Astrocyte of the cerebellum (primary cell): ENCODE data around the gene GPR37.

Experiments used
- DNase-seq: peaks from one replicate; pipeline ENCODE4 v3.0.0-alpha.2; 2011; ENCODE audit warnings: low read depth
- H3K4me3 ChIP-seq: 2 replicates; pipeline ENCODE4 v1.5.1; 2011; ENCODE audit warnings: mild to moderate bottlenecking, low read depth, low read length, moderate library complexity
- CTCF ChIP-seq: IDR thresholded peaks from 2 replicates; pipeline ENCODE4 v1.5.1; 2012; ENCODE audit warnings: low read length, low read depth, moderate library complexity, mild to moderate bottlenecking; ENCODE audit errors: missing control alignments
- in situ Hi-C: cut with HindIII; loops from 2 replicates; pipeline ENCODE4 v1.10.0; 2017; ENCODE audit warnings: low sequenced_read_pairs

Gene GPR37

DNA sequence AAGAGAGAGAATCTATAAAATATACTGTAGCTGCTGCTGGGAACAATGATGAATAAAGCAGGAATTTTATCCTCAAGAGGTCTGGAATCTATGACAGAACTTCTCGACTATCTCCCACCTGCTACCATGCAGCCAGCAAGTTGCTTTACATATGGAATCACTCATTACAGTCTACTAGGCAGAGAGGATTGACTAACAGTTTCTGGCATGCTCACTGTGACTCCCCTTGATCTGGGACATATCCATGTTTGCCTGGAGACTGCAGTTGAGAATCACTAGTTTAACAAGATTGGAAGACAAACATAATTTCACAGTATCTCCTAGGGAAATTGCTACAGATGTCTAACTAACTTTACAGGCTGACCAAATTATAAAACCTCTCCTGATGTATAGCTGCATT, 13.3 kb downstream of the GPR37 start:
- no peak overlapping the region for H3K4me3 ChIP-seq
- no peak for TF ChIP-seq CTCF
- no peak for DNase-seq
- in situ Hi-C loops = no loop called here

DNA sequence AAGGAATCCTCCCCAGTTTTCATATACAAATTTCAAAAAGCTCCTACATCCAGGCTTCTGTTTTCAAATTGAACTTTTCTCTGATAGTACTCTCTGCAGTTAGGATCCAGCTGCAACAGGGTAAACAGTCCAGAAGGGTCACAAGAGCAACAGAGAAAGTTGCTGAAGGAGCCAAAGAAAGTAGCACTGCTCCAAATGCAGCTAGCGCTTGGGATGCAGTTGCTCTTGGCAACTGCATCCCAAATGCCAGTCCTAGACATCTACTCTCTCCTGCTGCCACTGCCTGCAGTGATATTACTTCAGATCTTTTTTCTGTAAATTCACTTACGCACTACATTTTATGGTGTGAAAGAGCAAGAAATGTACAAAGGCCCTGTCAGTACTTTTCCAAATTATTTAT, 14.6 kb downstream of the GPR37 start:
- H3K4me3 ChIP-seq = no peak overlapping the region
- in situ Hi-C loops = no loop called here
- TF ChIP-seq CTCF = no peak
- no peak for DNase-seq

- DNase-seq = no peak
- no peak for TF ChIP-seq CTCF
- in situ Hi-C loops = no loop called here
- H3K4me3 ChIP-seq = no peak overlapping the region
Observed at GRCh38 chr7:124747072-124747471, 18.5 kb downstream of the GPR37 start.

- no peak for DNase-seq
- no peak overlapping the region for H3K4me3 ChIP-seq
- in situ Hi-C loops = no loop called here
- no peak for TF ChIP-seq CTCF
Observed at GRCh38 chr7:124738639-124739038, 27.0 kb downstream of the GPR37 start.

- TF ChIP-seq CTCF = no peak
- DNase-seq = no peak
- no peak overlapping the region for H3K4me3 ChIP-seq
- in situ Hi-C loops = no loop called here
Observed at GRCh38 chr7:124737760-124738300, 27.8 kb downstream of the GPR37 start.

- no peak overlapping the region for H3K4me3 ChIP-seq
- DNase-seq = no peak
- in situ Hi-C loops = no loop called here
- no peak for TF ChIP-seq CTCF
Observed at GRCh38 chr7:124728610-124729009, 37.0 kb downstream of the GPR37 start.

DNA sequence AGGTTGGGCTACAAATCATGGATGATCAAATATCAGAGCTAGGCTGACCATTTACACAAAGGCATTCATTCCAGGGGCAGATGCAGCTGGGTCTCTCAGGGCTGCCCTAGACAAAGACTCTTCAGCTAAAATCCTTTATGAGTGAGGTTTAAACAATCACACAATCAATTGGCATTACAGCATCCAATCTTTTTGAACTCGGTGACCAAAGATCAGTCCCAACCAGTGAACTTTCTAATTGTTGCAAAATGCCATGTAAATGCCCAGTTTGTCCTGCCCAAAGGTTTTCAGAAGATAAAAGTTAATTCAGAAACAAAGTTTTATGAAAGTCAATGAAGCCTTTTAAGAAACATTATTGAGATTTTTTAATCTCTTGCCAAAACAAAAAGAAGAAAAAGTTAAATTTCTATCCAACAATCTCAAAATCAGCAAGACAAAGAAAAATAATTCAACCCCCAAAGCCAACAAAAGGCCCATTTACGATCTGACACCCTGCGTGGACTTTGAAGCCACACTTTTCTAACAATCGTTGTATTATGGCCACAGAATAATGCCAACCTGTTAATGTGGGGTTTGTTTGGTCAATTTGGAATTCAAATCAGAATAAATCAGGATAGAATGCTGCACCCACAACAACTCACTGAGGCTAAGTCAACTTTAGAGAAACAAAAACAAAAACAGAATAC, 40.9 kb downstream of the GPR37 start:
- H3K4me3 ChIP-seq = no peak overlapping the region
- in situ Hi-C loops = no loop called here
- no peak for DNase-seq
- TF ChIP-seq CTCF = no peak
